Measurements from ENCODE around the gene METTL17. TPM values are rescaled to one million over a fixed set of nuclear protein-coding genes. Genes with fewer than 3 reads are reported as not detected.

The METTL17 gene
- total and polyA plus RNA-seq, 10 donors = 58.9 to 119 (median 77.6) TPM

GRCh38 chr14:21017528-21018245 is 27.9 kb downstream of the METTL17 start:
- no peaks in the 10 kb centered on the region for H3K9me3 ChIP-seq
- peaks cover 0 to 62% (median 25%) of the 10 kb centered on the region in 6 donors for H3K36me3 ChIP-seq
- whole genome bisulfite sequencing, 5 donors = 59 to 72% (median 67%) methylated on average over 27 to 28 of the region's 28 CpGs
- H3K27ac ChIP-seq = peak overlapping the region in 4 of 8 donors; percentile 27 to 88 (median 42)
- DNase-seq = no peak
- TF ChIP-seq POLR2A (IDR thresholded peaks at IDR 0.05) = no peak
- TF ChIP-seq POLR2AphosphoS5 (IDR thresholded peaks at IDR 0.05) = peak; percentile 25 to 51 (median 25)
- peaks cover 0 to 7% (median 0%) of the 10 kb centered on the region in 7 donors for H3K27me3 ChIP-seq (replicated peaks in 1 of 7)
- no peak overlapping the region for H3K4me3 ChIP-seq
- intact Hi-C loops (cut with DNase I; ENCODE audit: low total_unique reads) = loop anchor here (5.0 kb wide), 1 partner anchor 75 kb away; no protein-coding TSS in a partner anchor
- H3K4me1 ChIP-seq = peaks cover 14 to 79% (median 54%) of the 10 kb centered on the region in 6 donors

- no peak for TF ChIP-seq POLR2AphosphoS5 (IDR thresholded peaks at IDR 0.05)
- TF ChIP-seq, protein P1, sequence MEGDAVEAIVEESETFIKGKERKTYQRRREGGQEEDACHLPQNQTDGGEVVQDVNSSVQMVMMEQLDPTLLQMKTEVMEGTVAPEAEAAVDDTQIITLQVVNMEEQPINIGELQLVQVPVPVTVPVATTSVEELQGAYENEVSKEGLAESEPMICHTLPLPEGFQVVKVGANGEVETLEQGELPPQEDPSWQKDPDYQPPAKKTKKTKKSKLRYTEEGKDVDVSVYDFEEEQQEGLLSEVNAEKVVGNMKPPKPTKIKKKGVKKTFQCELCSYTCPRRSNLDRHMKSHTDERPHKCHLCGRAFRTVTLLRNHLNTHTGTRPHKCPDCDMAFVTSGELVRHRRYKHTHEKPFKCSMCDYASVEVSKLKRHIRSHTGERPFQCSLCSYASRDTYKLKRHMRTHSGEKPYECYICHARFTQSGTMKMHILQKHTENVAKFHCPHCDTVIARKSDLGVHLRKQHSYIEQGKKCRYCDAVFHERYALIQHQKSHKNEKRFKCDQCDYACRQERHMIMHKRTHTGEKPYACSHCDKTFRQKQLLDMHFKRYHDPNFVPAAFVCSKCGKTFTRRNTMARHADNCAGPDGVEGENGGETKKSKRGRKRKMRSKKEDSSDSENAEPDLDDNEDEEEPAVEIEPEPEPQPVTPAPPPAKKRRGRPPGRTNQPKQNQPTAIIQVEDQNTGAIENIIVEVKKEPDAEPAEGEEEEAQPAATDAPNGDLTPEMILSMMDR (IDR thresholded peaks at IDR 0.05 in 8 of 11, conservative IDR thresholded peaks at IDR 0.05 in 3 of 11) = no peak
- TF ChIP-seq POLR2A (IDR thresholded peaks at IDR 0.05) = no peak
- peaks cover 0 to 7% (median 0%) of the 10 kb centered on the region in 7 donors for H3K27me3 ChIP-seq (replicated peaks in 1 of 7)
Measured at GRCh38 chr14:21018286-21018685, 28.5 kb downstream of the METTL17 start.

DNA sequence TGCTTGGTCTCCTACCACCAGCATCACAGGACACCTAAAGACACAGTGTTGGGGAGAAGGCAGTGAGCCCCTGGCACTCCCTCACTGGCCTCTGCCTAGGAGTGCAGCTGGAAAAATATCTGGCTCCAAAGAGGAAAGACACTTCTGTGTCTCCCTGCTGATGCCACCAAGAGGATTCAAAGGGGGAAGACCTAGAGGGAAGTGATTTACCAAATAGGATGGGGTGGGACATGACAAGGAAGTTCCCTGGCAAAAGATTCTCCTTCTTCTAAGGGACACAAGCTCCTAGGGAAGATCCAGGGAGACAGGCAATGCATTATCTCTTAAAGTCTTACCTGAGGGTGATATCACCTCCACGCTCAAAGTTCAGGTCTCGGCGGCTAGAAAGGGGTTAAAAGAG is 29.0 kb downstream of the METTL17 start:
- H3K4me3 ChIP-seq = no peak overlapping the region
- DNase-seq = no peak
- H3K27ac ChIP-seq = peak overlapping the region in 4 of 8 donors; percentile 27 to 88 (median 48)
- TF ChIP-seq POLR2A (IDR thresholded peaks at IDR 0.05) (no peak), POLR2AphosphoS5 (IDR thresholded peaks at IDR 0.05) (no peak)
- TF ChIP-seq, protein P1 (IDR thresholded peaks at IDR 0.05 in 8 of 11, conservative IDR thresholded peaks at IDR 0.05 in 3 of 11) = no peak
- H3K36me3 ChIP-seq = peaks cover 0 to 62% (median 25%) of the 10 kb centered on the region in 6 donors
- peaks cover 0 to 9% (median 0%) of the 10 kb centered on the region in 7 donors for H3K27me3 ChIP-seq (replicated peaks in 1 of 7)
- 91 to 98% (median 94%) methylated on average over 3 of the region's 3 CpGs for WGBS, 5 donors
- no peaks in the 10 kb centered on the region for H3K9me3 ChIP-seq
- peaks cover 17 to 90% (median 64%) of the 10 kb centered on the region in 6 donors for H3K4me1 ChIP-seq
- intact Hi-C loops (cut with DNase I; ENCODE audit: low total_unique reads) = loop anchor here (5.0 kb wide), 1 partner anchor 74 kb away; no protein-coding TSS in a partner anchor

More at GRCh38 chr14:21018286-21018685, 28.5 kb downstream of the METTL17 start:
- Histone ChIP-seq H3K4me1 (peaks cover 17 to 85% (median 60%) of the 10 kb centered on the region in 6 donors), H3K36me3 (peaks cover 0 to 62% (median 25%) of the 10 kb centered on the region in 6 donors), H3K9me3 (no peaks in the 10 kb centered on the region), H3K27ac (peak overlapping the region in 4 of 8 donors; percentile 27 to 88 (median 42)), H3K4me3 (no peak overlapping the region)
- 69 to 86% (median 79%) methylated on average over 7 of the region's 7 CpGs for WGBS, 5 donors
- intact Hi-C loops (cut with DNase I; ENCODE audit: low total_unique reads) = loop anchor here (5.0 kb wide), 1 partner anchor 74 kb away; no protein-coding TSS in a partner anchor
- DNase-seq = no peak

DNA sequence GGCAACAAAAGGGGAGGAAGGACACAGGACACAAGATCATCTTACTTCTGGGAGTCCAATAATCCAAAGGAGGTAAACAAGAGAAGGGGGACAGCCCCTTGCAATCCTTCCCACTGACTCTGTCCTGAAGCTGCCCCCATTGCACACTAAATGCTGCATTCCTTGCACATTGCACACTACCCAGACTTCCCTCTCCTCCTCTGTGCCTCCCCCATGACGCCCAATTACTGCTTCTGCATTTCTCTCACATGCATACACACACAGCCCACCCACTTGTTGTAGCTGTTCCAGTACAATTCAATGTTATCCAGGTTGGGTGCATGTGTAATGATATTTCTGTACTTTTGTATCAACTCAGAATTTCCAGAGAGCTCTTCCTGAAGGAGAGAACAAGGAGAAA is 29.6 kb downstream of the METTL17 start:
- H3K4me3 ChIP-seq = no peak overlapping the region
- intact Hi-C loops (cut with DNase I; ENCODE audit: low total_unique reads) = loop anchor here (5.0 kb wide), 1 partner anchor 73 kb away; no protein-coding TSS in a partner anchor
- H3K36me3 ChIP-seq = peaks cover 0 to 62% (median 25%) of the 10 kb centered on the region in 6 donors
- no peaks in the 10 kb centered on the region for H3K9me3 ChIP-seq
- TF ChIP-seq, protein P1 (IDR thresholded peaks at IDR 0.05 in 8 of 11, conservative IDR thresholded peaks at IDR 0.05 in 3 of 11) = no peak
- TF ChIP-seq POLR2A (IDR thresholded peaks at IDR 0.05) (no peak), POLR2AphosphoS5 (IDR thresholded peaks at IDR 0.05) (no peak)
- H3K27ac ChIP-seq = peak overlapping the region in 3 of 8 donors; percentile 40 to 88 (median 60)
- no peak for DNase-seq
- peaks cover 17 to 95% (median 70%) of the 10 kb centered on the region in 6 donors for H3K4me1 ChIP-seq
- 33 to 79% (median 57%) methylated on average over 1 of the region's 1 CpG for WGBS, 5 donors
- peaks cover 0 to 15% (median 0%) of the 10 kb centered on the region in 7 donors for H3K27me3 ChIP-seq (replicated peaks in 1 of 7)
